ENCODE measurements around the gene SSH2.
A peak's percentile ranks its signal among the peaks of the same experiment; 100 is the strongest.
"Not testable (repeated sequence)": the region's sequence is repeated elsewhere in the genome, so short reads cannot be mapped to it uniquely, and the experiment has no call there.

Gene SSH2

GRCh38 chr17:29652976-29653375 is 277.1 kb downstream of the SSH2 start:
- no peak for DNase-seq

GRCh38 chr17:29651913-29652312 is 278.1 kb downstream of the SSH2 start:
- DNase-seq, result not testable (repeated sequence)

GRCh38 chr17:29650396-29650795 is 279.6 kb downstream of the SSH2 start:
- DNase-seq, result no peak

- DNase-seq, result no peak
Observed at GRCh38 chr17:29649359-29649758, 280.7 kb downstream of the SSH2 start.

GRCh38 chr17:29648005-29648404 is 282.0 kb downstream of the SSH2 start:
- no peak for DNase-seq

- DNase-seq, result no peak
Observed at GRCh38 chr17:29645515-29646051, 284.4 kb downstream of the SSH2 start.

- DNase-seq, result no peak
Observed at GRCh38 chr17:29643817-29644160, 286.2 kb downstream of the SSH2 start.

GRCh38 chr17:29642171-29642611 is 287.8 kb downstream of the SSH2 start:
- no peak for DNase-seq

- no peak for DNase-seq
Observed at GRCh38 chr17:29640981-29641642, 288.9 kb downstream of the SSH2 start.

- no peak for DNase-seq
Observed at GRCh38 chr17:29640413-29640812, 289.6 kb downstream of the SSH2 start.

- no peak for DNase-seq
Observed at GRCh38 chr17:29633886-29634285, 296.1 kb downstream of the SSH2 start.

- DNase-seq, result no peak
Observed at GRCh38 chr17:29630630-29631193, 299.3 kb downstream of the SSH2 start.

GRCh38 chr17:29629839-29630238 is 300.2 kb downstream of the SSH2 start:
- no peak for DNase-seq

GRCh38 chr17:29628644-29629043 is 301.4 kb downstream of the SSH2 start:
- no peak for DNase-seq

GRCh38 chr17:29627951-29628350 is 302.1 kb downstream of the SSH2 start:
- DNase-seq, result no peak

GRCh38 chr17:29625037-29625750 is 304.8 kb downstream of the SSH2 start:
- peak in 1 of 2 experiments; percentile 48 for DNase-seq

- DNase-seq, result no peak
Observed at GRCh38 chr17:29624586-29624985, 305.4 kb downstream of the SSH2 start.

- DNase-seq, result no peak
Observed at GRCh38 chr17:29623283-29623647, 306.8 kb downstream of the SSH2 start.

- peak; percentile 52 to 69 for DNase-seq
Observed at GRCh38 chr17:29622337-29623282, 307.4 kb downstream of the SSH2 start, which contains the start of gene CORO6. TSS of gene CORO6 (minus strand) at chr17:29622912. CDS start at chr17:29621421, 1,491 bp downstream.

- DNase-seq, result no peak
Observed at GRCh38 chr17:29621751-29622194, 308.3 kb downstream of the SSH2 start.

GRCh38 chr17:29620779-29621500 is 309.1 kb downstream of the SSH2 start:
- DNase-seq, result no peak

GRCh38 chr17:29620271-29620670 is 309.8 kb downstream of the SSH2 start:
- DNase-seq, result no peak

Measured in stimulated activated CD4-positive, alpha-beta T cell treated with anti-CD3 and anti-CD28 coated beads, Interleukin-4, amount 100 ng/mL, for 4 hours (primary cell).